HG02763 (cell line): ENCODE results near the gene FAM185A.
"Not testable (repeated sequence)": the region's sequence is repeated elsewhere in the genome, so short reads cannot be mapped to it uniquely, and the experiment has no call there.

Source experiments
- ATAC-seq: cut with Tn5 transposase; IDR thresholded peaks from one replicate; pipeline ENCODE4 v1.9.1; 2021; ENCODE audit warnings: mild to moderate bottlenecking, moderate library complexity; ENCODE audit not compliant: unreplicated experiment

The FAM185A gene

DNA sequence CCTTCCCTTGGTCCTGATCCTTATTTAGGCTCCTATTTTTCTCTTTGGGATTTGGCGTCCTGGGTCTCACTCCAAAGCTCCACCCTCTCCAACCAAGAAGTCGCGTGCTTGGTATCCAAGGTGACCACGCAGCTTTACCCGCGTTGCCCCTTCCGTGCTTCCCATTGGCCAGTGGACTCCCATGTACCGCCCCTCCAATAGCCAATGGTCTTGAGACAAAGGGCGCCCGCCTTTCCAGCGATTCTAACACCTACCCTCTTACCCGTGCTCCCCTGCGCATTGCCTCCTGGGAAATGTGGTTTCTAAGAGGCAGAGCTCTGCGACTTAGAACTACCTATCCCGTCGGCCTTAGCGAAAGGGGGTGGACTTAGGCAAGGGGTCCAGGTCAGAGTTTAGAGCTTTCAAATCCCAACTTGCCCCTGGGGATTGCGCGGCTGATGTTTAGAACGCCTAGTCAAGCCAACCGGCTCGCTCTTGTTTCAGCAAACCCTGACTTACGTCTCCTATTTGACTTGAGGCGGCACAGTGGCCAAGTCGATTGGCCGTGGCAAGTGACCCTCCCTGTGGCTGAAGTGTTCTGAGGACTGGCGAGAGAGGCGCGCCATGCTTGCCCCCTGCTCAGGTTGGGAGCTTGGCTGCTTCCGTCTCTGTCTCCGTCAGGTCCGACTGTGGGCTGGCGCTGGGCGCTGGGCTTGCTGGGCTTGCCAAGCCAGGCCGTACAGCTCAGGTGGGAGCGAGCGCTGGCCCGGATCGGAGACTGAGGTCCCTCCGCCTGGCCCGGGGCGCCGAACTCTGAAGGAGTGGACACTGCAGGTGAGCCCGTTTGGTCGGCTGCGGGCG is at the start of gene FAM185A:
FAM185A (plus strand) TSS at position 395 of the 840 bp plus-strand sequence; CDS start at position 604, 209 bp downstream.
- peak; percentile 98 for ATAC-seq

DNA sequence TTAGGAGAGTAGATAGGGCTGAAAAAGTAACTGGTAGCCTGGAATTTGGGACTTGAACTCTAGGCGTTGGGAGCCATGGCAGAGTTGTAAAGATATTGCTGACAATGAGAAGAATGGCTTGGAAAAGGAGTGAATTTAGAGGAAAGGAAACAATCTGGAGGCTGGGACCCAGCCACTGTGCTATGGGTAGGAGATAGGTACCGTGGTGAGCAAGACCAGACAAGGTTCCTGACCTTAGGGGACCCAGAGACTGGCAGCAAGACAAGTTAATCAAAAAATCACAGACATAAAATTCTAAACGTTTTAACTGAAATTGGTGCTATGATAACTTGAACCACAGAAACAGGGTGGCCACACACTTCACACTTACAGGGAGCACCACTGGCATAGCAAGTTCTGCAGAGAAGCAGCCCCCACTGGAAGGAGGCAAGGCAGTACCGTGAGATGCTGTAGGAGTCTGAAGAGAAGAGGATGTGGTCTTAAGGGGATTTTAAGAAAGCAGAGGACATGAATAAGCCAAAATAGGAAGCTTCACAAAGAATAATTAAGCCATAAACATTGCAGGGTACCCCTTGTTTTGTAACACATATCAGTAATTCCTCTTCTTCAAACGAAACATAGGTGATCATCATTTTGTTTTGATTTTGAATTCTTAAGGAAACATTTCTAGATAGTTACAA is 35.6 kb upstream of the FAM185A start:
- peak; percentile 62 for ATAC-seq

DNA sequence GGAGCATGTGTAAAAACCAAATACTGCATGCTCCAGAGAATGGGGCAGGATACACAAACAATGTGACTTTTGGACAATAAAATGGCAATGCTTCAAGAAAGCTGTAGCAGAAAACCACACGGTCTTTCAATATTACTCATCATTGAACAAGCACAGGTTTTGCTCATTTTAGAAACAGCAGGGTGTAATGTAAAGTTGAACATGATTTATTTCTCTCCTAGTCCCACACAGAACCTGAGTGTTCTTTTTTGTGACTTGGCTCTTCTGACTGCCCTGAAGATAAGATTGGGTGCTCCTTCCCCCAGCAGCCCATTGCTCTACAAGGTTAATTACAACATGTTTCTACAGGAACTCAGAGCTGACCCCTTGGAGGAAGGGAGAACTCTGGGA is 35.1 kb upstream of the FAM185A start:
- peak; percentile 76 for ATAC-seq

DNA sequence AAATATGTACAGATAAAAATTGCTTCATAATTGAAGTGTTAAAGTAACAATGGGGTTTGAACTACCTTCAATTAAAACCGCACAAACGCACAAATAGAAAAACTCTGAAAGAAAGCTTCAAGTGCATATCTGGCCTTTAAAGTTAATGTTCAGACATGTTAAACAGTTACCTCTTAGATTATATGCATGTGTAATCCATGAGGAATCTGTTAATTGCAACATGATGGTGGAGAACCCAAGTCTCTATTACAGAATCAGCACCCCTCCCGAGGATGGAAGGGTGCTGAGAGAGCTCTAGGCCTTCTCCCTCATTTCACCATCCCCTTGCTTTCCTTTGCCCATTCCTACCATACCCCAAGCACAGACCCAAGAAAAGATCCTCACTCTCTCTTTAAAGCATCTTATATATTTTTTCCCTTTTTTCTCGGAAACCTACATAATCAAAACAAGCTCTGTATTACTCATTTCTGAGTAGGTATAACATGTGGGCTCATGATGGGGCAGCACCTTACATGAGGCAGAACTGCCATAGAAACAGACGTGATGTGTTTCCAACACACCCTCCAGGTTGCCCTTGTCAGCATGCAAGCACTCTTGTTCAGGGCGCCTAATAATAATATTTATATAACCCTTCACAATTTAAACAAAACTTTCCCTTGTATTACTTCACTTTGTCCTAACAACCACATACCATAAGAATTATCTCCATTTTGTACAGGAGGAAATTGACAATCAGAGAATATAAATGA is 33.9 kb upstream of the FAM185A start:
- not testable (repeated sequence) for ATAC-seq

DNA sequence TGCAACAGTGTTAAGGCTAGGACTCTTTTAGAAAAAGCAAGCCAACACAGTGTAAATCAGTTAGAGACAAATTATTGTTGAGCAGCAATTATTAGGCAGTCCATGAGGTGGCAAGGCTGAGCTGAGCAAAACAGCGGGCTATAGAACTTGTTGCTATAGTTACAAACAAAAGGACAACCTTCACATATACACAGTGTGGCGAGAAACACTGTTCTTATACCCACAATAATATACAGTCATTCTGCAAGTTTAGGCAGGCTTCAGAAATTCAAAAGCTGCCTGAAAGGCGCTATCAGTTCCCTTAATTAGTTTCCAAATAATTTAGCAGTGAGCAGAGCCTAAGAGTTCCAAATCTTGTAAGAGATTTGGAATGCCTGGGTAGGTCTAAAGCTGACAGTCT is 33.1 kb upstream of the FAM185A start:
- peak; percentile 39 for ATAC-seq

DNA sequence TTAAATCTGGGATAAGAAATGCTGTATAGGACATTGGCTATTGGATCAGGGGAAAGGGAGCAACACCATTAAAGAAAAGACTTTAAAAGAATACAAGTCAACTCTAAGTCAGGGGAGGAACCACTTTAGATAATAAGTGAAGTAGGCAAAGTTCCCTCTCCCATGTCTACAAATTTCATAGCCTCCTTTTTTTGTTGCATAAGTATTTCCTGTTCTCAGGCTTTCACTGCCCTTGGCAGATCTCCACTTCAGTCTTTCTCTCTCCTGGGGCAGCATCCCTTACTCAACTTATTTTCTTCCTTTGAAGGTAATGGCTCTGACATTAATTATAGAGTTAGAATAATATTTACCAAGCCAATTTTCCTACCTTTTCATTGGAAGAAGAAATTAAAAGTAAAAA is 30.3 kb upstream of the FAM185A start:
- ATAC-seq = not testable (repeated sequence)

DNA sequence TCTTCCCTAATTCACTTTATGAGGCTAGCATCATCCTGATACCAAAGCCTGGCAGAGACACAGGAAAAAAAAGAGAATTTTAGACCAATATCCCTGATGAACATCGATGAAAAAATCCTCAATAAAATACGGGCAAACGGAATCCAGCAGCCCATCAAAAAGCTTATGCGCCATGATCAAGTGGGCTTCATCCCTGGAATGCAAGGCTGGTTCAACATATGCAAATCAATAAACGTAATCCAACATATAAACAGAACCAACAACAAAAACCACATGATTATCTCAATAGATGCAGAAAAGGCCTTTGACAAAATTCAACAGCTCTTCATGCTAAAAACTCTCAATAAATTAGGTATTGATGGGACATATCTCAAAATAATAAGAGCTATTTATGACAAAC is 22.6 kb upstream of the FAM185A start:
- not testable (repeated sequence) for ATAC-seq

DNA sequence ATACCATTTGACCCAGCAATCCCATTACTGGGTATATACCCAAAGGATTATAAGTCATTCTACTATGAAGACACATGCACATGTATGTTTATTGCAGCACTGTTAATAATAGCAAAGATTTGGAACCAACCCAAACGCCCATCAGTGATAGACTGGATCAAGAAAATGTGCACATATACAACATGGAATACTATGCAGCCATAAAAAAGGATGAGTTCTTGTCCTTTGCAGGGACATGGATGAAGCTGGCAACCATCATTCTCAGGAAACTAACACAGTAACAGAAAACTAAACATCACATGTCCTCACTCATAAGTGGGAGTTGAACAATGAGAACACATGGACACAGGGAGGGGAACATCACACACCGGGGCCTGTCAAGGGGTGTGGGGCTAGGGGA is 19.1 kb upstream of the FAM185A start:
- ATAC-seq = not testable (repeated sequence)

DNA sequence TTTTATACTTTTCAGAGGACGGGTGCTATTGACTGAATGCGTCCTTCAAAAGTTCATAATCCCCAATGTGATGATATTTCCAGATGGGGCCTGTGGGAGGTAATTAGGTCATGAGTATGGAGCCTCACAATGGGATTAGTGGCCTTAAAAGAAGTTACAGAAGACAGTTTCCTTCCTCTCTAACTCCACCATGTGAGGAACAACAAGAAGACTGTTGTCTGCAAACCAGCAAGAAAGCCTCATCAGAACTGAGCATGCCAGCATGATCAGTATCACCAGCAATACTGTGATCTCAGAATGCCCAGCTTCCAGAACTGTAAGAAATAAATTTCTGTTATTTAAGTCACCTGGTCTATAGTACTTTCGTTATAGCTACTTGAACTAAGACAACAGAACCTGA is 18.4 kb upstream of the FAM185A start:
- ATAC-seq = not testable (repeated sequence)

DNA sequence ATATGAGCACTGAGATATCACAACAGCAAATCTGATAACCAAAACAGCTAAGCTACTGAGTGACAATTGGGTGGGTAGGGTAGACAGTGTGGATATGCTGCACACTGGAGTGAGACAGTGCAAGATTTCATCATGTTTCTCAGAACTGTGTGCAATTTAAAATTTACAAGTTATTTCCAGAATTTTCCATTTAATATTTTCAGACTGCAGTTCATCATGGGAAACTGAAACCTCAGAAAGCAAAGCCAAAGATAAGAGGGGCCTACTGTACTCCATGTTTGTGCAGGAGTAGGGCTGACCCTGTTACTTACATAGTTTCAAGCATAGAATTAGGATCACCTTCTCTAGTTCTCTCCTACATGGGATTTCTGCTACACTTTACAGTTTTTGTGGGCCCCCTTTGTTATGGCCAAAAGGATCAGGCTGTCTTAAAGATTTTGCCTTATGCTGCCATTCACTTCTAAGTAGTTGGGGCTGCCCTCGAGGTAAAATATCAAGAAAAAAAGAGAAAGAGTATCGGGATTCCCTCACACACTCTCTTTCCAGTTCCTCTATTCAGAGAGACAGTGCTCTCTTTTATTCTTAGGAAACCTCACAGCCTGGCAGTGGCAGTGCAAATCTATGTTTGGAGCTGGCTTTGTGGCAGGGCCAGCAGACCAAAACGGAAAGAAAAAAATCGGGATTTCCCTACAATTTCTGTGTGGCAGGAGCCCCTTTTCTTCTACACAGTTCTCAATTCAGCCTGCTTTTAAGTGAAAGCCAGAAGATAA is 6.6 kb upstream of the FAM185A start:
- not testable (repeated sequence) for ATAC-seq

DNA sequence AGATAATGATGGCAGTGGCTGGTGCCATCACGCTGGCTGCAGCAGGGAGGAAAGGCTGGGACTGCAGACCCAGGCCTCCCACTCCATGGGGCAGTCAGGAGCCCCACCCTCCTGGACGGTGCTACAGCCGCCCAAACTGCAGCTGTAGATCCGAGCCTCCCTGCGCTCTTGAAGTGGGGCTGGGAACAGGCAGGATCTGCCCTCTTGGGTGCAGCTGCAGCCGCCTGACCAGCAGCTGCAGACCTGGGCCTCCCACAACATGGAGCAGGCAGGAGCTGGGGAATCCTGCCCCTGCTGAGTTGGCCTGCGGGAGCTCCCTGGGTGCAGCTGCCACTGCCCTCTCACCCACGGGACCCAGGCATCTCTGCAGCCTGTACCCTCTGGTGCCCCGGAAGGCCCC is 4.9 kb upstream of the FAM185A start:
- ATAC-seq = not testable (repeated sequence)

DNA sequence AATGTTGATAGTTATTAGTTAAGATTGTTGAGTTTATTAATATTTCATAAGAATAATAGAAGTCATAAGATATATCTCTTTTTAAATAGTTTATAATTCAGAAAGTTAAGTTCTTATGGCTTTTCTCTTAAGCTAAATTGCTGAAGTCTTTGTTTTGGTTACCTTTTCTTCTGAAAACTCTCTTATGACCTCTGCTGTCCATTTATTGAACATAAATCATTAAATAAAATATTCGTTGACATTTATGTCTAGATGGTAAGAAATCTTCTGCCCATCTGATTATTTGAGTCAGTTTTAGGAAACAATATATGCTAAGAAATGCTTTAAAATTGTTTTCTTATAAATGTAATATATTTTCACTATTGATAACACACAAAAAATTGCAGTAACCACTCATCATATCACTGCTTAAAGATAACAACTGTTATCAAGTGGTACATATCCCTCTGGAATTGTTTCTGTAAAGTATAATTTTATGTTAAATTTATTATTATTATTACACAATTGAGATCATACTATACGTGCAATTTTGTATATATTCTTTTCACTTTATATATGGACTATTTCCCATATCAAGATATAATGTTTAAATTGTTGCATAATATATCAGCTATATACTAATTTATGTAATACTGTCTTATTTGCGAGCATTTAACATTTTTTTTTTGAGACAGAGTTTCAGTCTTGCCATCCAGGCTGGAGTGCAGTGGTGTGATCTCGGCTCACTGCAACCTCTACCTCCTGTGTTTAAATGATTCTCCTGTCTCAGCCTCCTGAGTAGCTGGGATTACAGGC is 3.1 kb upstream of the FAM185A start:
- ATAC-seq = not testable (repeated sequence)

DNA sequence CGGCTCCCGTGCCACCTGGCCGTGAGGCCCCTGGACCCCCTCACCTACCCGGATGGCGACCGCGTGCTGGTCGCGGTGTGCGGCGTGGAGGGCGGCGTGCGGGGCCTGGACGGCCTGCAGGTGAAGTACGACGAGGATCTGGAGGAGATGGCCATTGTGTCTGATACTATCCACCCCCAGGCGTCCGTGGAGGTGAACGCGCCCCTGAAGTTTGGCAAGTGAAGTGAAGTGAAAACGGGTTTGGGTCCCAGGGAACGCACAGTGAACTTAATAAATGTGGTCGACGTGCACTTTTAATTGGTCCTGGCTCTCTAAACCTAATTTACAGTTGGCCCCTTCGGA is 617 bp downstream of the FAM185A start:
- not testable (repeated sequence) for ATAC-seq

DNA sequence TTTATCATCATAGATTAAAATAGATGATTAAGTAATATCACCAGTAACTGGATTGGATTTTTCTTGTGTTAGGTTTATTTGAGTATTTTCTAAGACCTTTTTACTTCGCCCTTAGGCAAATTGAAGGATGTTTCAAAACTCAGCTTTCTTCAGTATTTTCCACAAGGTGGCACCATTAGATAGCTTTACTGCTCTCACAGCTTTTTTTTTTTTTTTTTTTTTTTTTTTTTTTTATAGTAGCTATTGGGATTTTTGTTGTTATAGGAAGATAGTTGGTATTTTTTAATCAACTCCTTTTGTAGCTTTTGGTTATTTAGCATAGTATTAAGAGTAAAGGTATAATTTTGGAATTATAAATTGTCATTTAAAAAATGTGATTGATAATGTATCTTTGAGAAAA is 9.4 kb downstream of the FAM185A start:
- not testable (repeated sequence) for ATAC-seq

DNA sequence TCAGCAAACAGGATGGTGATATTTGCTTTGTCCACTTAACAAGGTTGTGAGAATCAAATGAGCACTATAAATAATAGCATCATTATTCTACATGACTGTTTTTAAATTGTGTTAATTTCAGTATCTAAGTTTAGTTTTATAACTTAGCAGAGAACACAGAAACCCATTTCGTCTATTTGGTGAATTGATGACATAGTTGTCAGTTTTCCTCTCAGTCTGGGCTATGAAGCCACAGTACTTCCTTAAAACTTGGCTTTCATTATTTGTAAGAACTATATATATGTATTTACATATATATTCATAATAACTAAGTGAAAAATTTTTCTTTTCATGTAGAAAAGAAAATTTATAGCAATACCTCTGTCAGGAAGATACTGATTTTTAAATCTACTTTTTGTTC is 11.1 kb downstream of the FAM185A start:
- not testable (repeated sequence) for ATAC-seq

DNA sequence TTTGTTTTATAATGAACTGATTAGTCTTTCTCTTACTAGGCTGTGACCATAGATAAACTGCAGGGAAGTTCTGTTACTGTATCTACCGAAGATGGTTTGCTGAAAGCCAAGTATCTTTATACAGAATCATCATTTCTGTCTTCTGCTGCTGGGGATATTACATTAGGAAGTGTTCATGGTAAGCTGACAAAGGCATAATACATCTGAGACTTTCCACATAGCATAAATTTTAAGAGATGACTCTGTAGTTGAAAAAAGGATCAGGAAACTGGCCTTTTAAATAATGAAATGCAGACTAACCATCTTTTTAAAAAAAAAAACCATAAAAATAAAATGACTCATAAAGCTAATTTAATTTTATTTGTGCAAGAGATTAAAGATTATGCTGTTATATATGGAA is 12.4 kb downstream of the FAM185A start:
- not testable (repeated sequence) for ATAC-seq

DNA sequence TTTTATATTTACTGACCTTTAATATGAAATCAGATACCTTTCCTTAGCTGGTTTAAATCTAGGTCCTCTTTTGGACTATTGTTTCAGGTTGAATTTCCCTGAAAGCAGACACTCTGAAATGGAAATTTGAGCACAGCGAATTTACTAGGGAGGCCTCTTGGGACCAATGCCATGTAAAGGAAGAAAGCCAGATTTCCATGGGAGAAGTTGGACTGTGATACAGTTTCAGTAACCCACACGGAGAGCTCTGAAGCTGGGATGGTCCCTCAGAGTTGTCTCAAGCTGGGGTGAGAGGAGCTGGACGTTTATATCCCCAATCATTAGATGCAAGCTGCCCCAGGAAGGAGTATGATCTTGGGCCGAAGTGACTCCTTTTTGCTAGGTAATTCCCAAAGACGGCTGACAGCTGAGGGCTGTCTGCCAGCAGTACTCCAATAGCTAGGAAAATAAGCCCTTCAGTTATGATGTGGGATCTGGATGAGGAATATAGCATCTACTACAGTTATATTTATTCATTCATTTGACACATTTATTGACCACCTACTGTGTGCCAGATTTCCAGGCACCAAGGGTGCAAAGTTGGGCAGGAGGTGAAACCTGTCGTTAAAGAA is 14.6 kb downstream of the FAM185A start:
- not testable (repeated sequence) for ATAC-seq

DNA sequence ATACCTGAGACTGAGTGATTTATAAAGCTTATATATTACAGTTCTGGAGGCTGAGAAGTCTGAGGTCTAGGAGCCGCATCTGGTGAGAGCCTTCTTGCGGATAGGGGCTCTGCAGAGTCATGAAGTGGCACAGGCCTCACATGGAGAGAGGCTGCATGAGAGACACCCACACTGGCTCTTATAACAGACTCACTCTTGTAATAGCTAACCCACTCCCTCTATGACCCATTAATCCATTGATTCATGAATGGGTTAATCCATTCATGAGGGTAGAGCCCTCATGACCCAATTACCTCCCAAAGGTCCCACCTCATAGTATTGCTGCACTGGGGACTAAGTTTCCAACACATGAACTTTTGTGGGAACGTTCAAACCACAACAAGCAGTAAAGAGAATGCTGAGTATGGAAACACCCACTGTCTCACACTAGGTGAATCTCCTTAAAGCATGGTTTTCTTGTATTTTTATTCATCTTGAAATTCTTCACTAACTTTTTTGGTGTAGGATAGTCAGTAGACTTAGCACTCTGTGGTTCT is 20.9 kb downstream of the FAM185A start:
- ATAC-seq = not testable (repeated sequence)

DNA sequence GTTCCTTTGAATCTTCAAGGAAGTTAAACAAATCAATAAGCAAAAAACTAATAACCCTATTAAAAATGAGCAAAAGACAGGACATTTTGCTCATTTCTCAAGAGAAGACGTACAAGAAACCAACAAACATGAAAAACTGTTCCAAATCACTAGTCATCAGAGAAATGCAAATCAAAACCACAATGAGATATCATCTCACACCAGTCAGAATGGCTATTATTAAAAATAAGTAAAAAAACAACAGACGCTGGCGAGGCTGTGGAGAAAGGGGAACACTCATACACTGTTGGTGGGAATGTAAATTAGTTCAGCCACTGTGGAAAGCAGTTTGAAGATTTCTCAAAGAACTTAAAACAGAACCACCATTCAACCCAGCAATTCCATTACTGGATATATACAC is 21.7 kb downstream of the FAM185A start:
- ATAC-seq = not testable (repeated sequence)
